Duodenal mucosa (tissue), 2 donors: Measurements from ENCODE around the gene SNX21.

Experiments
- H3K27ac ChIP-seq: one replicate; pipeline ENCODE4 v1.7.0; 2013; ENCODE audit warnings: low read depth, low read length
- H3K27me3 ChIP-seq, 2 donors: one replicate each; pipeline ENCODE4 v1.7.0; 2013; ENCODE audit warnings: low read length in 2 of 2, control low read depth in 1 of 2; ENCODE audit not compliant: insufficient read depth in 2 of 2, control insufficient read depth in 1 of 2
- H3K36me3 ChIP-seq, 2 donors: one replicate each; pipeline ENCODE4 v1.7.0; 2013; ENCODE audit warnings: low read length in 2 of 2, control low read depth in 1 of 2; ENCODE audit not compliant: insufficient read depth in 2 of 2, control insufficient read depth in 1 of 2
- H3K4me1 ChIP-seq, 2 donors: one replicate each; pipeline ENCODE4 v1.7.0; 2013; ENCODE audit warnings: low read length in 2 of 2, control low read depth in 1 of 2; ENCODE audit not compliant: insufficient read depth in 2 of 2, control insufficient read depth in 1 of 2
- H3K4me3 ChIP-seq, 2 donors: one replicate each; pipeline ENCODE4 v1.7.0; 2013; ENCODE audit warnings: low read length in 2 of 2, low read depth in 1 of 2
- H3K9ac ChIP-seq, 2 donors: one replicate each; pipeline ENCODE4 v1.7.0; 2013; ENCODE audit warnings: low read length in 2 of 2, low read depth in 1 of 2
- H3K9me3 ChIP-seq, 2 donors: one replicate each; pipeline ENCODE4 v1.7.0; 2013; ENCODE audit warnings: low read length in 2 of 2, control low read depth in 1 of 2; ENCODE audit not compliant: control insufficient read depth in 1 of 2

SNX21 gene

GRCh38 chr20:45833883-45834796, 541 bp downstream of the SNX21 start:
- Histone ChIP-seq H3K27me3 (no peaks in the 10 kb centered on the region), H3K27ac (peak overlapping the region; percentile 80), H3K4me1 (peaks cover 26 to 28% of the 10 kb centered on the region in 2 donors), H3K9me3 (no peaks in the 10 kb centered on the region), H3K9ac (peak overlapping the region; percentile 65 to 80), H3K4me3 (peak overlapping the region; percentile 82 to 84), H3K36me3 (peaks cover 0 to 2% of the 10 kb centered on the region in 2 donors)

GRCh38 chr20:45834797-45835161, 1.2 kb downstream of the SNX21 start:
- Histone ChIP-seq H3K9ac (peak overlapping the region in 1 of 2 donors; percentile 65), H3K36me3 (peaks cover 0 to 2% of the 10 kb centered on the region in 2 donors), H3K4me3 (peak overlapping the region; percentile 82 to 84), H3K9me3 (no peaks in the 10 kb centered on the region), H3K27ac (no peak overlapping the region), H3K27me3 (no peaks in the 10 kb centered on the region), H3K4me1 (peaks cover 26 to 28% of the 10 kb centered on the region in 2 donors)

GRCh38 chr20:45835329-45835765, 1.7 kb downstream of the SNX21 start:
- no peaks in the 10 kb centered on the region for H3K27me3 ChIP-seq
- no peaks in the 10 kb centered on the region for H3K9me3 ChIP-seq
- H3K4me1 ChIP-seq: peaks cover 26 to 28% of the 10 kb centered on the region in 2 donors
- H3K9ac ChIP-seq: no peak overlapping the region
- no peak overlapping the region for H3K27ac ChIP-seq
- H3K36me3 ChIP-seq: peaks cover 0 to 6% of the 10 kb centered on the region in 2 donors
- peak overlapping the region; percentile 82 to 84 for H3K4me3 ChIP-seq

- no peaks in the 10 kb centered on the region for H3K9me3 ChIP-seq
- no peaks in the 10 kb centered on the region for H3K27me3 ChIP-seq
- H3K27ac ChIP-seq: no peak overlapping the region
- no peak overlapping the region for H3K9ac ChIP-seq
- H3K4me3 ChIP-seq: peak overlapping the region in 1 of 2 donors; percentile 7
- peaks cover 2 to 6% of the 10 kb centered on the region in 2 donors for H3K36me3 ChIP-seq
- H3K4me1 ChIP-seq: peaks cover 26 to 28% of the 10 kb centered on the region in 2 donors
Measured at GRCh38 chr20:45835825-45836224, 2.2 kb downstream of the SNX21 start.

GRCh38 chr20:45836841-45837240, 3.2 kb downstream of the SNX21 start:
- Histone ChIP-seq H3K4me1 (peaks cover 28% of the 10 kb centered on the region in 2 donors), H3K27ac (no peak overlapping the region), H3K4me3 (no peak overlapping the region), H3K27me3 (no peaks in the 10 kb centered on the region), H3K36me3 (peaks cover 7 to 15% of the 10 kb centered on the region in 2 donors), H3K9me3 (no peaks in the 10 kb centered on the region), H3K9ac (no peak overlapping the region)

GRCh38 chr20:45840700-45841198, 7.2 kb downstream of the SNX21 start:
- Histone ChIP-seq H3K9me3 (no peaks in the 10 kb centered on the region), H3K4me1 (peaks cover 2 to 16% of the 10 kb centered on the region in 2 donors), H3K4me3 (no peak overlapping the region), H3K36me3 (peaks cover 38 to 54% of the 10 kb centered on the region in 2 donors), H3K27me3 (no peaks in the 10 kb centered on the region), H3K27ac (no peak overlapping the region), H3K9ac (no peak overlapping the region)

GRCh38 chr20:45841407-45842129, 8.0 kb downstream of the SNX21 start:
- Histone ChIP-seq H3K4me3 (no peak overlapping the region), H3K27me3 (no peaks in the 10 kb centered on the region), H3K9ac (no peak overlapping the region), H3K9me3 (no peaks in the 10 kb centered on the region), H3K36me3 (peaks cover 38 to 62% of the 10 kb centered on the region in 2 donors), H3K27ac (no peak overlapping the region), H3K4me1 (peaks cover 0 to 16% of the 10 kb centered on the region in 2 donors)

- no peaks in the 10 kb centered on the region for H3K27me3 ChIP-seq
- peaks cover 0 to 12% of the 10 kb centered on the region in 2 donors for H3K4me1 ChIP-seq
- H3K9me3 ChIP-seq: no peaks in the 10 kb centered on the region
- no peak overlapping the region for H3K9ac ChIP-seq
- H3K27ac ChIP-seq: no peak overlapping the region
- no peak overlapping the region for H3K4me3 ChIP-seq
- peaks cover 38 to 66% of the 10 kb centered on the region in 2 donors for H3K36me3 ChIP-seq
Measured at GRCh38 chr20:45842169-45842812, 8.7 kb downstream of the SNX21 start.

GRCh38 chr20:45843506-45843905, 9.9 kb downstream of the SNX21 start:
- H3K4me3 ChIP-seq: no peak overlapping the region
- no peak overlapping the region for H3K27ac ChIP-seq
- no peak overlapping the region for H3K9ac ChIP-seq
- no peaks in the 10 kb centered on the region for H3K27me3 ChIP-seq
- H3K4me1 ChIP-seq: peaks cover 0 to 12% of the 10 kb centered on the region in 2 donors
- no peaks in the 10 kb centered on the region for H3K9me3 ChIP-seq
- peaks cover 42 to 69% of the 10 kb centered on the region in 2 donors for H3K36me3 ChIP-seq
